Liver (tissue), 9 donors: ENCODE measurements around the gene MRO. TPM values are rescaled to one million over a fixed set of nuclear protein-coding genes. Genes with fewer than 3 reads are reported as not detected.

Experiments
- DNase-seq: peaks from one replicate; pipeline ENCODE4 v3.0.0-alpha.2; 2017; ENCODE audit warnings: low spot score
- H3K27ac ChIP-seq, 2 donors: one replicate each; pipeline ENCODE4 v1.7.0; 2013; ENCODE audit warnings: inconsistent platforms in 2 of 2, low read length in 2 of 2, control low read depth in 1 of 2, low read depth in 1 of 2, mild to moderate bottlenecking in 1 of 2
- H3K27me3 ChIP-seq, 4 donors: one replicate each; pipeline versions ENCODE4 v1.6.1 to v1.7.0; 2013; ENCODE audit warnings: low read length in 3 of 4, inconsistent platforms in 1 of 4, mild to moderate bottlenecking in 1 of 4, moderate library complexity in 1 of 4; ENCODE audit not compliant: control insufficient read depth in 4 of 4, insufficient read depth in 4 of 4
- H3K36me3 ChIP-seq, 4 donors: one replicate each; pipeline versions ENCODE4 v1.6.1 to v1.7.0; 2013; ENCODE audit warnings: low read length in 3 of 4, mild to moderate bottlenecking in 3 of 4, low read depth in 1 of 4, moderate library complexity in 1 of 4; ENCODE audit not compliant: control insufficient read depth in 4 of 4, insufficient read depth in 3 of 4
- H3K4me1 ChIP-seq, 4 donors: one replicate each; pipeline versions ENCODE4 v1.6.1 to v1.7.0; 2013; ENCODE audit warnings: low read length in 3 of 4, mild to moderate bottlenecking in 3 of 4, moderate library complexity in 1 of 4; ENCODE audit not compliant: control insufficient read depth in 4 of 4, insufficient read depth in 4 of 4
- H3K4me3 ChIP-seq, 3 donors: one replicate each; pipeline versions ENCODE4 v1.6.1 to v1.7.0; 2013; ENCODE audit warnings: low read length in 3 of 3, control low read depth in 1 of 3, low read depth in 1 of 3, mild to moderate bottlenecking in 1 of 3
- H3K9ac ChIP-seq, 2 donors: one replicate each; pipeline ENCODE4 v1.7.0; 2013; ENCODE audit warnings: low read length in 2 of 2, mild to moderate bottlenecking in 2 of 2, moderate library complexity in 2 of 2, control low read depth in 1 of 2, low read depth in 1 of 2
- H3K9me3 ChIP-seq, 4 donors: one replicate each; pipeline versions ENCODE4 v1.6.1 to v1.7.0; 2013; ENCODE audit warnings: low read length in 3 of 4; ENCODE audit not compliant: control insufficient read depth in 4 of 4
- EGR1 ChIP-seq, 2 donors: IDR thresholded peaks; 2 replicates each; pipeline ENCODE4 v1.6.1; 2016 to 2018; ENCODE audit warnings: antibody characterized with exemption in 2 of 2, low read depth in 2 of 2
- FOXA1 ChIP-seq: IDR thresholded peaks from 2 replicates; pipeline ENCODE4 v1.6.1; 2016; ENCODE audit warnings: antibody characterized with exemption
- FOXA2 ChIP-seq: IDR thresholded peaks from 2 replicates; pipeline ENCODE4 v1.6.1; 2016; ENCODE audit warnings: antibody characterized with exemption
- GABPA ChIP-seq, 2 donors: IDR thresholded peaks in 1 of 2; conservative IDR thresholded peaks in 1 of 2; 2 replicates each; pipeline ENCODE4 v1.6.1; 2016; ENCODE audit warnings: antibody characterized with exemption in 2 of 2, mild to moderate bottlenecking in 1 of 2, moderate library complexity in 1 of 2
- HNF4A ChIP-seq, 2 donors: conservative IDR thresholded peaks; 2 replicates each; pipeline ENCODE4 v1.6.1; 2016; ENCODE audit warnings: antibody characterized with exemption in 2 of 2, mild to moderate bottlenecking in 2 of 2
- HNF4G ChIP-seq: IDR thresholded peaks from 2 replicates; pipeline ENCODE4 v1.6.1; 2016; ENCODE audit warnings: antibody characterized with exemption
- JUND ChIP-seq, 2 donors: IDR thresholded peaks; 2 replicates each; pipeline ENCODE4 v1.6.1; 2016; ENCODE audit warnings: antibody characterized with exemption in 2 of 2
- MAX ChIP-seq: IDR thresholded peaks from 2 replicates; pipeline ENCODE4 v1.6.1; 2016; ENCODE audit warnings: antibody characterized with exemption
- NR2F2 ChIP-seq: IDR thresholded peaks from 2 replicates; pipeline ENCODE4 v1.6.1; 2016; ENCODE audit warnings: antibody characterized with exemption
- SP1 ChIP-seq: IDR thresholded peaks from 2 replicates; pipeline ENCODE4 v1.6.1; 2018; ENCODE audit warnings: antibody characterized with exemption, mild to moderate bottlenecking
- WGBS: extraction: QIAGEN DNeasy Blood & Tissue Kit; methylation state at CpG from one replicate; pipeline ENCODE4 v1.1.7; 2013; 5-methylcytosine and 5-hydroxymethylcytosine counted together
- polyA plus RNA-seq, 2 donors: library from polyadenylated mRNA; stranded (reverse) in 1 of 2; unstranded in 1 of 2; fragments of 200-250 nt in 1 of 2; fragments of >200 nt in 1 of 2; fragmentation: Nextera tagmentation in 1 of 2; extraction: Ambion mirVana in 1 of 2; gene quantifications; one replicate each; pipeline versions ENCODE4 v1.2.1 to v1.2.3, GENCODE V29; 2013 to 2015
- total RNA-seq, 2 donors: library from RNA; depleted of rRNA; stranded (reverse); fragments of >200 nt; gene quantifications; one replicate each; pipeline ENCODE4 v1.2.3, GENCODE V29; 2014
- TF ChIP-seq, protein P1 (sequence below): IDR thresholded peaks from 2 replicates; pipeline ENCODE4 v1.6.1; 2016; ENCODE audit warnings: antibody characterized with exemption
- TF ChIP-seq, protein P2 (sequence below): IDR thresholded peaks from 2 replicates; pipeline ENCODE4 v1.6.1; 2016; ENCODE audit warnings: antibody characterized with exemption, mild to moderate bottlenecking
- TF ChIP-seq, protein P3 (sequence below): fragments of 150-350 bp; IDR thresholded peaks from 2 replicates; pipeline ENCODE4 v1.5.1; 2017; ENCODE audit warnings: improper control_type of control experiment, low read depth, low read length; ENCODE audit not compliant: missing input control
- TF ChIP-seq, protein P4 (sequence below): IDR thresholded peaks from 2 replicates; pipeline ENCODE4 v1.6.1; 2016; ENCODE audit warnings: antibody characterized with exemption
- donor health status: healthy.
- donor health status: healthy.
- donor health status: healthy.
- donor health status: healthy.
- donor health status: healthy.

Gene MRO
- total and polyA plus RNA-seq, 4 donors: 1.6 to 2.8 (median 2.7) TPM

DNA sequence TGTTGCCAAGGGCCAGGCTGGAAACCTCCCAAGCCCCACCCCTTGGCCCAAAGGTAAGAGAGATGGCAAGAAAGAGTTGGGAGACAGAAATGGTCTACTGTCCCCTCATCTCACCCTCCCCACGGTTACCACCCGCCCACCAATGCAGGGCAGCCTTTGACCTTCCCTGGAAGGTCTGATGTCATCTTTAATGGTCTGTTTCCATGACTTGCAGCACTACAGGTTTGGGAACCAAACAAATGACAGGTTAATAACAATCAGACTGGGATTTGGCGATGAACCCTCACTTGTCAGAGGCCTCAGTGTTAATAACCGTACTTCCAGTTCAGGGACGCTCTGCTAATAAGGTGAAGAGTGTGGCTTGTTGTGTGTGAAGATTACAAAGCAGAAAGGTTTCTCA, 70.4 kb downstream of the MRO start:
- Histone ChIP-seq H3K27me3 (no peaks in the 10 kb centered on the region), H3K27ac (no peak overlapping the region), H3K9ac (no peak overlapping the region), H3K4me1 (no peaks in the 10 kb centered on the region), H3K9me3 (no peaks in the 10 kb centered on the region), H3K36me3 (no peaks in the 10 kb centered on the region), H3K4me3 (no peak overlapping the region)
- no peak for DNase-seq
- 76% methylated on average over 5 of the region's 5 CpGs for WGBS
- no peak for TF ChIP-seq SP1
- TF ChIP-seq EGR1 (IDR thresholded peaks at IDR 0.05; ENCODE audit: low read depth in 2 of 2): no peak
- no peak for TF ChIP-seq MAX
- no peak for TF ChIP-seq HNF4A (conservative IDR thresholded peaks at IDR 0.05)
- TF ChIP-seq, protein P1, sequence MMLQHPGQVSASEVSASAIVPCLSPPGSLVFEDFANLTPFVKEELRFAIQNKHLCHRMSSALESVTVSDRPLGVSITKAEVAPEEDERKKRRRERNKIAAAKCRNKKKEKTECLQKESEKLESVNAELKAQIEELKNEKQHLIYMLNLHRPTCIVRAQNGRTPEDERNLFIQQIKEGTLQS: no peak
- TF ChIP-seq, protein P2, sequence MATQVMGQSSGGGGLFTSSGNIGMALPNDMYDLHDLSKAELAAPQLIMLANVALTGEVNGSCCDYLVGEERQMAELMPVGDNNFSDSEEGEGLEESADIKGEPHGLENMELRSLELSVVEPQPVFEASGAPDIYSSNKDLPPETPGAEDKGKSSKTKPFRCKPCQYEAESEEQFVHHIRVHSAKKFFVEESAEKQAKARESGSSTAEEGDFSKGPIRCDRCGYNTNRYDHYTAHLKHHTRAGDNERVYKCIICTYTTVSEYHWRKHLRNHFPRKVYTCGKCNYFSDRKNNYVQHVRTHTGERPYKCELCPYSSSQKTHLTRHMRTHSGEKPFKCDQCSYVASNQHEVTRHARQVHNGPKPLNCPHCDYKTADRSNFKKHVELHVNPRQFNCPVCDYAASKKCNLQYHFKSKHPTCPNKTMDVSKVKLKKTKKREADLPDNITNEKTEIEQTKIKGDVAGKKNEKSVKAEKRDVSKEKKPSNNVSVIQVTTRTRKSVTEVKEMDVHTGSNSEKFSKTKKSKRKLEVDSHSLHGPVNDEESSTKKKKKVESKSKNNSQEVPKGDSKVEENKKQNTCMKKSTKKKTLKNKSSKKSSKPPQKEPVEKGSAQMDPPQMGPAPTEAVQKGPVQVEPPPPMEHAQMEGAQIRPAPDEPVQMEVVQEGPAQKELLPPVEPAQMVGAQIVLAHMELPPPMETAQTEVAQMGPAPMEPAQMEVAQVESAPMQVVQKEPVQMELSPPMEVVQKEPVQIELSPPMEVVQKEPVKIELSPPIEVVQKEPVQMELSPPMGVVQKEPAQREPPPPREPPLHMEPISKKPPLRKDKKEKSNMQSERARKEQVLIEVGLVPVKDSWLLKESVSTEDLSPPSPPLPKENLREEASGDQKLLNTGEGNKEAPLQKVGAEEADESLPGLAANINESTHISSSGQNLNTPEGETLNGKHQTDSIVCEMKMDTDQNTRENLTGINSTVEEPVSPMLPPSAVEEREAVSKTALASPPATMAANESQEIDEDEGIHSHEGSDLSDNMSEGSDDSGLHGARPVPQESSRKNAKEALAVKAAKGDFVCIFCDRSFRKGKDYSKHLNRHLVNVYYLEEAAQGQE: no peak
- TF ChIP-seq, protein P3, sequence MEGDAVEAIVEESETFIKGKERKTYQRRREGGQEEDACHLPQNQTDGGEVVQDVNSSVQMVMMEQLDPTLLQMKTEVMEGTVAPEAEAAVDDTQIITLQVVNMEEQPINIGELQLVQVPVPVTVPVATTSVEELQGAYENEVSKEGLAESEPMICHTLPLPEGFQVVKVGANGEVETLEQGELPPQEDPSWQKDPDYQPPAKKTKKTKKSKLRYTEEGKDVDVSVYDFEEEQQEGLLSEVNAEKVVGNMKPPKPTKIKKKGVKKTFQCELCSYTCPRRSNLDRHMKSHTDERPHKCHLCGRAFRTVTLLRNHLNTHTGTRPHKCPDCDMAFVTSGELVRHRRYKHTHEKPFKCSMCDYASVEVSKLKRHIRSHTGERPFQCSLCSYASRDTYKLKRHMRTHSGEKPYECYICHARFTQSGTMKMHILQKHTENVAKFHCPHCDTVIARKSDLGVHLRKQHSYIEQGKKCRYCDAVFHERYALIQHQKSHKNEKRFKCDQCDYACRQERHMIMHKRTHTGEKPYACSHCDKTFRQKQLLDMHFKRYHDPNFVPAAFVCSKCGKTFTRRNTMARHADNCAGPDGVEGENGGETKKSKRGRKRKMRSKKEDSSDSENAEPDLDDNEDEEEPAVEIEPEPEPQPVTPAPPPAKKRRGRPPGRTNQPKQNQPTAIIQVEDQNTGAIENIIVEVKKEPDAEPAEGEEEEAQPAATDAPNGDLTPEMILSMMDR: no peak
- no peak for TF ChIP-seq FOXA2

- Histone ChIP-seq H3K4me1 (no peaks in the 10 kb centered on the region), H3K9ac (no peak overlapping the region), H3K4me3 (no peak overlapping the region), H3K27me3 (no peaks in the 10 kb centered on the region), H3K27ac (no peak overlapping the region), H3K9me3 (no peaks in the 10 kb centered on the region), H3K36me3 (no peaks in the 10 kb centered on the region)
- WGBS: 72% methylated on average over 9 of the region's 9 CpGs
- no peak for TF ChIP-seq FOXA2
- TF ChIP-seq, protein P1: no peak
- no peak for TF ChIP-seq HNF4A (conservative IDR thresholded peaks at IDR 0.05)
- no peak for TF ChIP-seq SP1
- TF ChIP-seq, protein P2: no peak
- TF ChIP-seq HNF4G: no peak
- TF ChIP-seq, protein P4, sequence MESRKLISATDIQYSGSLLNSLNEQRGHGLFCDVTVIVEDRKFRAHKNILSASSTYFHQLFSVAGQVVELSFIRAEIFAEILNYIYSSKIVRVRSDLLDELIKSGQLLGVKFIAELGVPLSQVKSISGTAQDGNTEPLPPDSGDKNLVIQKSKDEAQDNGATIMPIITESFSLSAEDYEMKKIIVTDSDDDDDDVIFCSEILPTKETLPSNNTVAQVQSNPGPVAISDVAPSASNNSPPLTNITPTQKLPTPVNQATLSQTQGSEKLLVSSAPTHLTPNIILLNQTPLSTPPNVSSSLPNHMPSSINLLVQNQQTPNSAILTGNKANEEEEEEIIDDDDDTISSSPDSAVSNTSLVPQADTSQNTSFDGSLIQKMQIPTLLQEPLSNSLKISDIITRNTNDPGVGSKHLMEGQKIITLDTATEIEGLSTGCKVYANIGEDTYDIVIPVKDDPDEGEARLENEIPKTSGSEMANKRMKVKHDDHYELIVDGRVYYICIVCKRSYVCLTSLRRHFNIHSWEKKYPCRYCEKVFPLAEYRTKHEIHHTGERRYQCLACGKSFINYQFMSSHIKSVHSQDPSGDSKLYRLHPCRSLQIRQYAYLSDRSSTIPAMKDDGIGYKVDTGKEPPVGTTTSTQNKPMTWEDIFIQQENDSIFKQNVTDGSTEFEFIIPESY: no peak
- no peak for TF ChIP-seq NR2F2
- TF ChIP-seq, protein P3: no peak
- TF ChIP-seq GABPA (IDR thresholded peaks at IDR 0.05 in 1 of 2, conservative IDR thresholded peaks at IDR 0.05 in 1 of 2): no peak
- no peak for TF ChIP-seq EGR1 (IDR thresholded peaks at IDR 0.05; ENCODE audit: low read depth in 2 of 2)
- no peak for TF ChIP-seq JUND (IDR thresholded peaks at IDR 0.05)
- TF ChIP-seq FOXA1: no peak
- DNase-seq: no peak
These were observed 71.3 kb downstream of the MRO start for GRCh38 chr18:50748243-50749229.
